Endometrial microvascular endothelial cells (primary cell): ENCODE measurements around the gene PYCARD. TPM values are rescaled to one million over a fixed set of nuclear protein-coding genes. Genes with fewer than 3 reads are reported as not detected.
"Not testable (repeated sequence)": the region's sequence is repeated elsewhere in the genome, so short reads cannot be mapped to it uniquely, and the experiment has no call there.

Experiments used
- in situ Hi-C: cut with HindIII; loops from 2 replicates; pipeline ENCODE4 v1.10.0; 2017; ENCODE audit warnings: low sequenced_read_pairs, low pct_unique_long_range_greater_than_20kb; ENCODE audit errors: inconsistent ontology term
- total RNA-seq: library from RNA; depleted of rRNA; stranded (reverse); fragments of >200 nt; gene quantifications from one replicate; pipeline ENCODE4 v1.2.3, GENCODE V29; 2015; ENCODE audit errors: inconsistent ontology term

PYCARD gene
- total RNA-seq, 1 donor from 2014 or later, result 21.2 TPM

DNA sequence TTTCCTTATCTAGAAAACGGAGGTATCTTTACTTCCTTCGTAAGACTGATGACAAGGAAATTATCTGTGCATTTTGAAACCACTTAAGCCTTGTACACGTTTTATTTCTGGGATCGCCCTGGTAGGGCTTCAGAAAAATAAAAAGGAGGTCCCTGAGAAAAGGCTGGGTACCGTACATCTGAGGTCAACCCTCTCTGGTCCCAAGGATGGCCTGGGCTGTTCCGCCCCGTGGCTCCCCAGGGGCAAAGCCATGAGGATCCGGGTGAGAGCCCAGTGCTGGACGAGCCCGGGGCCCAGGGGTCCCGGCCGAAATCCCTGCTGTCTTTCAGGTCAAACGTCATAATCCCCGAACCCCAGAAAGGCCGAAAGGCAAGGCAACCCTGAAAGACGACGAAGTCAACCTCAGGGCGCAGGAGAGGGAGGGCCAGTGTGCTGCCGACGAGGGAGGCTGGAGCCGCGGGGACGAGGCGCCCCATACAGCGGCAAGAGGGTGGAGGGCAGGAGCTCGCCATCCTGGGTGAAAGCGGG, 23.3 kb downstream of the PYCARD start:
- in situ Hi-C loops, result no loop called here

- in situ Hi-C loops, result no loop called here
Observed at GRCh38 chr16:31177136-31177535, 25.4 kb downstream of the PYCARD start.

- in situ Hi-C loops, result not testable (repeated sequence)
Observed at GRCh38 chr16:31170048-31170447, 32.5 kb downstream of the PYCARD start.

DNA sequence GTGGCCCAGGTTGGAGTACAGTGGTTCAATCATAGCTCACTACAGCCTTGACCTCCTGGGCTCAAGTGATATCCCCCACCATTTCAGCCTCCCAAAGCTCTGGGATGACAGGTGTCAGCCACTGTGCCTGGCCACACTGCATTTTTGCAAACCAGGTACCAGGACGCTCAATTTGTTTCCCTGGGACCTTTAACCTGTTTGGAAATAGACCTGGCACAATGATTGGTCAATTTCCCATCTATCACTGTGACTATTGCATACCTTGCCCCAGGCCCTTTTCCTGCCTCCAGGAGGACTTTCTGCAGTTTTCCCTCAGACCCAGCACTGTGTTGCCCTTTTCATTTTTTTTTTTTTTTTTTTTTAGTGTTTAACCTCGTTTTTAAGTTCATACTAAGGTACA, 33.7 kb downstream of the PYCARD start:
- in situ Hi-C loops, result no loop called here

DNA sequence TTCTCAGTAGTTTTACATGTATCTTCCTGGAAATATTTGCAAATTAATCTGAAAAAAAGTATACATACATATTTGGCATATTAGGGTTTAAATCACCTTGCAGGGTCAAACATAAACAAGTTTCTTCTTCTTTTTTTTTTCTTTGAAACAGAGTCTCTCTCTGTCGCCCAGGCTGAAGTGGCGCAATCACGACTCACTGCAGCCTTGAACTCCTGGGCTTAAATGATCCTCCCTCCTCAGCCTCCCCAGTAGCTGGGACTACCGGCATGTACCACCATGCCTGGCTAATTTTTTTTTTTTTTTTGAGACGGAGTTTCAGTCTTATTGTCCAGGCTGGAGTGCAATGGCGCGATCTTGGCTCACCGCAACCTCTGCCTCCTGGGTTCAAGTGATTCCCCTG, 35.2 kb downstream of the PYCARD start:
- in situ Hi-C loops, result no loop called here

DNA sequence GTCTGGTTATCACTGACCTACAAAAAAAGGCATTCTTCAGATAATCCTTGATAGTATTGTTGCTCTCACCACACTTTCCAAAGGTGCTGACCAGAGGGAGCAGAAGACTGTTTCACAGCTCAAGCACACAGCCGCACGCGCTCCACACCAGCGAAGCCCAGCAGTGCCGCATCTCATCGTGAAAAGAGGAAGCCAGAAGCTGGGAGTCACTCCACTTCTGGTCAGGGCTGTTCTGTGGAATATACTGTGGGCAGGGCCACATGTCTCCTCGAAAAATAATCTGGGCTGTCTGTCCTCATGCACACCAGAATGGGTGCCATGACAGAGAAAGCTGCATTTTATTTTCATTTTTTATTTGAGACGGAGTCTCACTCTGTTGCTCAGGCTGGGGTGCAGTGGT, 45.4 kb downstream of the PYCARD start:
- in situ Hi-C loops, result no loop called here

Other genes starting within 250 kb of the PYCARD start
- 5.0 TPM for gene SETD1A, start 245.0 kb downstream of the PYCARD start, total RNA-seq
- 6.0 TPM for gene HSD3B7, start 217.6 kb downstream of the PYCARD start, total RNA-seq
- gene STX1B, start 192.1 kb downstream of the PYCARD start, total RNA-seq, result not detected
- gene STX4, start 169.2 kb downstream of the PYCARD start, total RNA-seq, result 35.9 TPM
- 16.5 TPM for gene ZNF668, start 128.5 kb downstream of the PYCARD start, total RNA-seq
- 7.2 TPM for gene ZNF646, start 128.3 kb downstream of the PYCARD start, total RNA-seq
- 0.19 TPM for gene PRSS53, start 113.8 kb downstream of the PYCARD start, total RNA-seq
- gene VKORC1, start 108.0 kb downstream of the PYCARD start, total RNA-seq, result 179 TPM
- 88.6 TPM for gene BCKDK, start 94.4 kb downstream of the PYCARD start, total RNA-seq
- 30.1 TPM for gene KAT8, start 85.1 kb downstream of the PYCARD start, total RNA-seq
- not detected for gene PRSS8, start 67.0 kb downstream of the PYCARD start, total RNA-seq
- gene PRSS36, start 52.7 kb downstream of the PYCARD start, total RNA-seq, result not detected
- gene FUS, start 22.6 kb downstream of the PYCARD start, total RNA-seq, result 79.0 TPM
- not detected for gene TRIM72, start 11.4 kb upstream of the PYCARD start, total RNA-seq
- not detected for gene PYDC1, start 14.4 kb upstream of the PYCARD start, total RNA-seq
- gene ITGAM, start 57.2 kb upstream of the PYCARD start, total RNA-seq, result not detected
- 2.8 TPM for gene ITGAX, start 152.4 kb upstream of the PYCARD start, total RNA-seq
- not detected for gene ITGAD, start 190.6 kb upstream of the PYCARD start, total RNA-seq
- gene COX6A2, start 225.6 kb upstream of the PYCARD start, total RNA-seq, result not detected
- gene ZNF843, start 240.0 kb upstream of the PYCARD start, total RNA-seq, result not detected